ENCODE data around the gene MACIR.
"Not testable (repeated sequence)": the region's sequence is repeated elsewhere in the genome, so short reads cannot be mapped to it uniquely, and the experiment has no call there.

The MACIR gene

GRCh38 chr5:103258368-103258956, at the start of gene MACIR:
Gene MACIR, plus strand, starts transcription at chr5:103258763. Its CDS starts 17,157 bp downstream, at chr5:103275920.
- DNase-seq: peak; percentile 90 to 95 (median 94)

- DNase-seq: no peak
Observed at GRCh38 chr5:103209065-103209464, 49.5 kb upstream of the MACIR start.

- no peak for DNase-seq
Observed at GRCh38 chr5:103210952-103211351, 47.6 kb upstream of the MACIR start.

GRCh38 chr5:103211576-103212561, 46.7 kb upstream of the MACIR start:
- no peak for DNase-seq

GRCh38 chr5:103216137-103216536, 42.4 kb upstream of the MACIR start:
- DNase-seq: no peak

- no peak for DNase-seq
Observed at GRCh38 chr5:103216697-103217096, 41.9 kb upstream of the MACIR start.

GRCh38 chr5:103217101-103217500, 41.5 kb upstream of the MACIR start:
- no peak for DNase-seq

GRCh38 chr5:103218164-103218563, 40.4 kb upstream of the MACIR start:
- no peak for DNase-seq

GRCh38 chr5:103219074-103219473, 39.5 kb upstream of the MACIR start:
- DNase-seq: not testable (repeated sequence)

- DNase-seq: no peak
Observed at GRCh38 chr5:103223031-103223955, 35.3 kb upstream of the MACIR start.

- peak; percentile 30 to 61 (median 48) for DNase-seq
Observed at GRCh38 chr5:103224118-103224893, 34.3 kb upstream of the MACIR start.

- DNase-seq: no peak
Observed at GRCh38 chr5:103224894-103225246, 33.7 kb upstream of the MACIR start.

GRCh38 chr5:103228061-103228460, 30.5 kb upstream of the MACIR start:
- no peak for DNase-seq

GRCh38 chr5:103228588-103228987, 30.0 kb upstream of the MACIR start:
- no peak for DNase-seq

GRCh38 chr5:103232393-103232999, 26.1 kb upstream of the MACIR start:
- peak in 2 of 3 experiments; percentile 26 to 28 for DNase-seq

GRCh38 chr5:103234239-103234975, 24.2 kb upstream of the MACIR start:
- DNase-seq: no peak

- no peak for DNase-seq
Observed at GRCh38 chr5:103235891-103236290, 22.7 kb upstream of the MACIR start.

GRCh38 chr5:103237778-103238177, 20.8 kb upstream of the MACIR start:
- DNase-seq: no peak

GRCh38 chr5:103243665-103244064, 14.9 kb upstream of the MACIR start:
- no peak for DNase-seq

- DNase-seq: no peak
Observed at GRCh38 chr5:103244398-103244797, 14.2 kb upstream of the MACIR start.

- DNase-seq: no peak
Observed at GRCh38 chr5:103245761-103246160, 12.8 kb upstream of the MACIR start.
